MCF 10A (cell line): ENCODE data around the gene PDE4D. TPM values are rescaled to one million over a fixed set of nuclear protein-coding genes. Genes with fewer than 3 reads are reported as not detected.

Experiments used
- BruUV-seq: library from RNA; stranded (reverse); fragments of 400-500 nt; replicated peaks from 2 replicates; lab custom pipeline; 2021; lab: Mats Ljungman, UMichigan
- CTCF ChIA-PET: fragments of 300-600 bp; sonication (Branson Sonifier 250); formaldehyde crosslinking; extraction: SDS; loops from one replicate; lab custom pipeline; 2021; ENCODE audit warnings: antibody characterized with exemption, inconsistent platforms; lab: Yijun Ruan, JAX
- POLR2A ChIA-PET: fragments of 300-600, 350-650 bp; sonication (Branson Sonifier 250); formaldehyde crosslinking; extraction: SDS; loops from one replicate; lab custom pipeline; 2020; ENCODE audit warnings: antibody characterized with exemption, inconsistent platforms; lab: Yijun Ruan, JAX
- DNase-seq: peaks from one replicate; pipeline ENCODE4 v3.0.0-alpha.2; 2018; ENCODE audit not compliant: unreplicated experiment
- H3K27ac Mint-ChIP-seq: one replicate; pipeline ENCODE4 v1.8.0; 2022; ENCODE audit warnings: mild to moderate bottlenecking, low read depth, mixed read lengths; ENCODE audit not compliant: unreplicated experiment
- H3K27me3 Mint-ChIP-seq: one replicate; pipeline ENCODE4 v1.8.0; 2022; ENCODE audit warnings: mixed read lengths; ENCODE audit not compliant: insufficient read depth, unreplicated experiment
- H3K36me3 Mint-ChIP-seq: one replicate; pipeline ENCODE4 v1.8.0; 2022; ENCODE audit warnings: mild to moderate bottlenecking, moderate library complexity, mixed read lengths; ENCODE audit not compliant: insufficient read depth, unreplicated experiment
- H3K4me1 Mint-ChIP-seq: one replicate; pipeline ENCODE4 v1.8.0; 2022; ENCODE audit warnings: mixed read lengths; ENCODE audit not compliant: insufficient read depth, unreplicated experiment
- H3K4me3 Mint-ChIP-seq: one replicate; pipeline ENCODE4 v1.8.0; 2022; ENCODE audit warnings: mild to moderate bottlenecking, moderate library complexity, mixed read lengths; ENCODE audit not compliant: unreplicated experiment
- H3K9me3 Mint-ChIP-seq: one replicate; pipeline ENCODE4 v1.8.0; 2022; ENCODE audit warnings: mixed read lengths; ENCODE audit not compliant: unreplicated experiment
- intact Hi-C: fragments of 100-400 bp; cut with micrococcal nuclease; formaldehyde crosslinking; loops from 2 replicates; pipeline ENCODE4 v1.14.1; 2022
- total RNA-seq: library from RNA; stranded (reverse); gene quantifications from 2 replicates; pipeline ENCODE4 v1.2.3, GENCODE V29; 2022
- TF ChIP-seq, protein P1 (sequence below): fragments of 200-600 bp; IDR thresholded peaks from one replicate; pipeline ENCODE4 v1.8.0; 2022; ENCODE audit warnings: antibody characterized with exemption, mild to moderate bottlenecking; ENCODE audit not compliant: unreplicated experiment

Gene PDE4D
- total RNA-seq, 1 experiment from 2014 or later = 85.0 TPM

DNA sequence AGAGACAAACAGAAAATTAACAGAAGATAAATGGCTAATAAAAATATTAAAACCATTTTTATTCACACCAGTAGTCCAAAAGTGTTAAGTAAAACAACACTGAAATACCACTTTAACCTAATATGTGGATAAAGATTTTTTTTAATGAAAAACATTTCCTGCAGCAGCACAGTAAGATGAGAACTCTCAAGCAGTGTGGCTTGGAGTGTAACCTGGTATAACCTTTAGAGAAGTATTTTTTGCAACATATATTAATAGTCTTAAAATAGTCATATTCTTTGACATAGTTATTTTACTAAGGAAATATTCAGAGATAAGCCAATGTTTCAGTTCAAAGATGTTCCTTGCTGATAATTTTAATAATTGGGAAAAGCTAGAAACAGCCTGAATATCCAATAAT, 644.4 kb downstream of the PDE4D start:
- intact Hi-C loops = no loop called here
- Mint-ChIP-seq H3K4me1 (peaks cover 9% of the 10 kb centered on the region), H3K27me3 (no peaks in the 10 kb centered on the region), H3K27ac (no peak overlapping the region), H3K36me3 (no peaks in the 10 kb centered on the region), H3K9me3 (no peaks in the 10 kb centered on the region), H3K4me3 (no peak overlapping the region)
- no TSS peak for BruUV-seq
- no peak for DNase-seq
- POLR2A ChIA-PET = interaction anchor here (0.6 to 1.4 kb wide), 2 partner anchors 41 to 99 kb away, joined by 3 to 4 read pairs; no protein-coding TSS in a partner anchor
- TF ChIP-seq, protein P1, sequence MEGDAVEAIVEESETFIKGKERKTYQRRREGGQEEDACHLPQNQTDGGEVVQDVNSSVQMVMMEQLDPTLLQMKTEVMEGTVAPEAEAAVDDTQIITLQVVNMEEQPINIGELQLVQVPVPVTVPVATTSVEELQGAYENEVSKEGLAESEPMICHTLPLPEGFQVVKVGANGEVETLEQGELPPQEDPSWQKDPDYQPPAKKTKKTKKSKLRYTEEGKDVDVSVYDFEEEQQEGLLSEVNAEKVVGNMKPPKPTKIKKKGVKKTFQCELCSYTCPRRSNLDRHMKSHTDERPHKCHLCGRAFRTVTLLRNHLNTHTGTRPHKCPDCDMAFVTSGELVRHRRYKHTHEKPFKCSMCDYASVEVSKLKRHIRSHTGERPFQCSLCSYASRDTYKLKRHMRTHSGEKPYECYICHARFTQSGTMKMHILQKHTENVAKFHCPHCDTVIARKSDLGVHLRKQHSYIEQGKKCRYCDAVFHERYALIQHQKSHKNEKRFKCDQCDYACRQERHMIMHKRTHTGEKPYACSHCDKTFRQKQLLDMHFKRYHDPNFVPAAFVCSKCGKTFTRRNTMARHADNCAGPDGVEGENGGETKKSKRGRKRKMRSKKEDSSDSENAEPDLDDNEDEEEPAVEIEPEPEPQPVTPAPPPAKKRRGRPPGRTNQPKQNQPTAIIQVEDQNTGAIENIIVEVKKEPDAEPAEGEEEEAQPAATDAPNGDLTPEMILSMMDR = no peak
- CTCF ChIA-PET = no interaction called here

DNA sequence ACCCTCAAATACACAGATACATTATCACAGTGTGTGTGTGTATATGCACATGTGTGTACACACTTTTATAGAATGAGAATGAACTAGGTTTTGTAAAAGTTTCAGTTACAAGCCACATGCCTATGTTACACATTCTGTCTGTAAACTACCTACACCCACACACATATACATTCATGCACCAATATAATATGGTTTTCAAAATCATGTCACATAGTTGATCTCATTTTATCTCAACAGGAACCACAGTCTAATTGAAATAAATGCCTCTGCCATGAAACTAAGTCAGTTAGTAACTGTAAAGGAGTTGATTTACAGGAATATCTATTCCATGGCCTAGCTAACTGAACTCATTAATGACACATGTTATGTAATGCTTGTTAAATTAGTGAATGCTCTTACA, 646.6 kb downstream of the PDE4D start:
- no peaks in the 10 kb centered on the region for H3K9me3 Mint-ChIP-seq
- H3K27me3 Mint-ChIP-seq = no peaks in the 10 kb centered on the region
- TF ChIP-seq, protein P1 = no peak
- peaks cover 4% of the 10 kb centered on the region for H3K36me3 Mint-ChIP-seq
- peak overlapping the region; percentile 28 for H3K27ac Mint-ChIP-seq
- CTCF ChIA-PET = no interaction called here
- BruUV-seq = no TSS peak
- DNase-seq = no peak
- peaks cover 9% of the 10 kb centered on the region for H3K4me1 Mint-ChIP-seq
- intact Hi-C loops = no loop called here
- POLR2A ChIA-PET = no interaction called here
- H3K4me3 Mint-ChIP-seq = no peak overlapping the region

DNA sequence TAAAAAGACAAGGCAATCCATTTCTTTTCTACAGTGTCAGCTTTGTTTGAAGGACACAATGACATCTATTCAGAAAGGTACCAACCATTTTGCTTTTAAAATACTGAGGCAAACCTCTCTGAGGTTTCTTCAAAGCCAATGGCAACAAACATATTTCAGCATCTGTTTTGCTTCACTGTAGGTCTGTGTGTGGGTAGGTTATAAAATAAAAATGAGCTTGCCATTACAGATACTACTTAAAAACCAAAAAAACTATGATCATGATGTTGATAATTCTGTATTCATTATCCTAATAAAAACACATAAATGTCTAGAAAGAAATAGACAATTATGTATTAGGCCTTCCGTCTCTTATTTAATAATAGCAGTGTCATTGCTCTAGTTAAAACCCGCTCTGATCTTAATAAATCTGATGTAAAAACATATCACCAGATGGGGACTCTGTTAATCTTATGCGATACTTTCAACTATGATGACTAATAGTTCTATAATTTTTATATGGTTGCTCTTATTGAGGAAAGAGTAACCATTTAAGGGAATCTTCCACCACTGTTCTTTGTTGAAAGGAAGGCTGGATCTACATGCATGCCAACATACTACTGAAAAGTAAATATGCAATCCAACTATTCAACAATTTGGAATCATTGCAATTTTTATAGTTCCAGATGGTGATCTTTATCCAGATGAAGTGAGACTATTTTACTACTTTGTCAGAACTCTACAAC, 647.2 kb downstream of the PDE4D start:
- no peak overlapping the region for H3K4me3 Mint-ChIP-seq
- no TSS peak for BruUV-seq
- DNase-seq = peak; percentile 7
- CTCF ChIA-PET = interaction anchor here (1.6 kb wide), 1 partner anchor 102 kb away, joined by 4 read pairs; no protein-coding TSS in a partner anchor
- TF ChIP-seq, protein P1 = no peak
- no peaks in the 10 kb centered on the region for H3K9me3 Mint-ChIP-seq
- H3K27me3 Mint-ChIP-seq = no peaks in the 10 kb centered on the region
- peaks cover 9% of the 10 kb centered on the region for H3K4me1 Mint-ChIP-seq
- H3K27ac Mint-ChIP-seq = peak overlapping the region; percentile 28
- H3K36me3 Mint-ChIP-seq = peaks cover 4% of the 10 kb centered on the region
- POLR2A ChIA-PET = interaction anchor here (1.5 kb wide), 1 partner anchor 24 kb away, joined by 6 read pairs; no protein-coding TSS in a partner anchor
- intact Hi-C loops = no loop called here

DNA sequence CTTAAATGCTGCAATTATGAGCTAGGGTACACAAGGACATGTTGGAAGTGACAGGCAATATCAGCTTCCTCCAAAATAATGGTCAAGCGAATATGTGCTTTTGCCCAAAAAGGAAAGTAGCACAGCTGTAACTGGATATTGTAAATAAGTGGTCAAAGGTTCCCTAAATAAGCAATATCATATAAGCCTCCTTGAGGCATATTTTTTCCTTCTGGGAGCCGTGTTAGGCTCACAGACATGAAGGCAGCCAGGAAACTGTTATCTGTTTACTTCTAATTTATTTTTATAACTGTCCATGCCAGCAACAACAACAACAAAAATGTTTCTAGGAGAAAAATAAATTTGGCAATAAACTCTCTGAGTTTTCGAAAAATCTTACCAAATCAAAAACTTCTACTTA, 648.3 kb downstream of the PDE4D start:
- TF ChIP-seq, protein P1 = no peak
- peaks cover 4% of the 10 kb centered on the region for H3K36me3 Mint-ChIP-seq
- no peak for DNase-seq
- H3K4me1 Mint-ChIP-seq = peaks cover 9% of the 10 kb centered on the region
- no peak overlapping the region for H3K4me3 Mint-ChIP-seq
- no peaks in the 10 kb centered on the region for H3K9me3 Mint-ChIP-seq
- intact Hi-C loops = no loop called here
- no peaks in the 10 kb centered on the region for H3K27me3 Mint-ChIP-seq
- CTCF ChIA-PET = interaction anchor here (1.6 kb wide), 1 partner anchor 103 kb away, joined by 4 read pairs; no protein-coding TSS in a partner anchor
- H3K27ac Mint-ChIP-seq = peak overlapping the region; percentile 16
- no TSS peak for BruUV-seq
- POLR2A ChIA-PET = interaction anchor here (0.7 to 1.5 kb wide), 4 partner anchors 19 to 71 kb away, joined by 3 to 6 read pairs (median 3); no protein-coding TSS in a partner anchor
